ENCODE measurements around the gene TERB2.
"Not testable (repeated sequence)": the region's sequence is repeated elsewhere in the genome, so short reads cannot be mapped to it uniquely, and the experiment has no call there.

DNA sequence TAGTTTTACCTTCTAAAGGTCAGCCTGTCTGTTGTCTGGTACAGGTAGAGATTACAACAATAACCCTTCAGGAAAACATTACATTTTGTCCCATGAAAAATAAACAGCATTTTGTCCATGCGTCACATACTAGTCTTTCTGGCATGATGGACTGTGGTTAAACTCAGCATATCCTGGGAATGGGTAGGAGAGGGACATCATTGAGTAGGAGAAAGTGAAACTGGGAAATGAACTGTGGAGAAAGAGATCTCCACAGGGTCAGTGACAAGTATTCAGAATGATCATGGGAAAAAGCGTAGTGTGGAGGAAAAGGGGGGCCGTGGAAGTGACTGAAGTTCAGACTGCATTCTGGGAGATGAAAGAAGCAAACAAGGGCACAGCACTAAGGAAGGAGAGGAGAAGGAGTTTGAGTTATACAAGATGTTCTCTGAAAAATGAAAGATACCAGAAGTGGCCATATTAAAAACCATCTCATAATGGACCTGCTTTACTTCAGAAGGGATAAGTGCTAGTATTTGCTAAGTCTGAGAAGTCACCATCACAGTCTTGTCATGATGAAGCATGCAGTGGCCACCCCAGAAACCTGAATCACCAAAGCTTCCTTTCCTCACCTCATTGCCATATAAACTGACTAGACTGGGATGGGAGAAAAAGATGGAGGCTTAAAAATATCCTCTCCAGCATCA lies 31.8 kb downstream of the TERB2 start:
- TF ChIP-seq, protein P1, sequence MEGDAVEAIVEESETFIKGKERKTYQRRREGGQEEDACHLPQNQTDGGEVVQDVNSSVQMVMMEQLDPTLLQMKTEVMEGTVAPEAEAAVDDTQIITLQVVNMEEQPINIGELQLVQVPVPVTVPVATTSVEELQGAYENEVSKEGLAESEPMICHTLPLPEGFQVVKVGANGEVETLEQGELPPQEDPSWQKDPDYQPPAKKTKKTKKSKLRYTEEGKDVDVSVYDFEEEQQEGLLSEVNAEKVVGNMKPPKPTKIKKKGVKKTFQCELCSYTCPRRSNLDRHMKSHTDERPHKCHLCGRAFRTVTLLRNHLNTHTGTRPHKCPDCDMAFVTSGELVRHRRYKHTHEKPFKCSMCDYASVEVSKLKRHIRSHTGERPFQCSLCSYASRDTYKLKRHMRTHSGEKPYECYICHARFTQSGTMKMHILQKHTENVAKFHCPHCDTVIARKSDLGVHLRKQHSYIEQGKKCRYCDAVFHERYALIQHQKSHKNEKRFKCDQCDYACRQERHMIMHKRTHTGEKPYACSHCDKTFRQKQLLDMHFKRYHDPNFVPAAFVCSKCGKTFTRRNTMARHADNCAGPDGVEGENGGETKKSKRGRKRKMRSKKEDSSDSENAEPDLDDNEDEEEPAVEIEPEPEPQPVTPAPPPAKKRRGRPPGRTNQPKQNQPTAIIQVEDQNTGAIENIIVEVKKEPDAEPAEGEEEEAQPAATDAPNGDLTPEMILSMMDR (conservative IDR thresholded peaks at IDR 0.05), result not testable (repeated sequence)
- not testable (repeated sequence) for TF ChIP-seq EZH2 (IDR thresholded peaks at IDR 0.05; ENCODE audit: low read depth)

All from PC-9 (cell line).